Right cardiac atrium (tissue), 5 donors: ENCODE data around the gene WDR89. TPM values are rescaled to one million over a fixed set of nuclear protein-coding genes. Genes with fewer than 3 reads are reported as not detected.
"Not testable (repeated sequence)": the region's sequence is repeated elsewhere in the genome, so short reads cannot be mapped to it uniquely, and the experiment has no call there.

Experiments used
- ATAC-seq, 2 donors: fragments of 200-7000 bp; cut with Tn5 transposase; one replicate each; pipeline versions ENCODE4 v1.8.0 to v1.9.1; 2020; ENCODE audit warnings: moderate library complexity in 2 of 2, mild to moderate bottlenecking in 1 of 2
- DNase-seq, 3 donors: peaks; one replicate each; pipeline ENCODE4 v3.0.0-alpha.2; 2020
- H3K27ac ChIP-seq: one replicate; pipeline ENCODE4 v1.5.1; 2013; ENCODE audit warnings: mild to moderate bottlenecking, low read length, control low read depth, moderate library complexity
- H3K27me3 ChIP-seq: one replicate; pipeline ENCODE4 v1.6.1; 2013; ENCODE audit not compliant: control insufficient read depth, insufficient read depth
- H3K4me1 ChIP-seq: one replicate; pipeline ENCODE4 v1.6.1; 2013; ENCODE audit warnings: low read length; ENCODE audit not compliant: control insufficient read depth, insufficient read depth
- H3K4me3 ChIP-seq: one replicate; pipeline ENCODE4 v1.5.1; 2013; ENCODE audit warnings: low read length, control low read depth
- H3K9me3 ChIP-seq: one replicate; pipeline ENCODE4 v1.6.1; 2013; ENCODE audit warnings: low read length; ENCODE audit not compliant: control insufficient read depth
- WGBS: extraction: QIAGEN DNeasy Blood & Tissue Kit; methylation state at CpG from one replicate; pipeline ENCODE4 v1.1.7; 2013; 5-methylcytosine and 5-hydroxymethylcytosine counted together
- intact Hi-C, 4 donors: fragments of 100-400 bp; cut with DNase I; formaldehyde crosslinking; loops; one replicate each; pipeline versions ENCODE4 v1.11.0 to v1.14.0; 2022 to 2023
- polyA plus RNA-seq: library from polyadenylated mRNA; stranded (reverse); fragments of 200-250 nt; gene quantifications from one replicate; pipeline ENCODE4 v1.2.3, GENCODE V29; 2013
- total RNA-seq, 4 donors: library from RNA; stranded (reverse); fragmentation: NEBNext Ultra II Directional; extraction: Animal tissue kit (Norgen Biotek cat#: 25700); gene quantifications; one replicate each; pipeline ENCODE4 v1.2.1, GENCODE V29; 2021
- donor health status: healthy with polysubstance abuse.
- donor health status: DM: no; HTN: yes; CAD: no.
- donor health status: DM: no; HTN: no; CAD: no.
- donor health status: DM: no; HTN: yes; CAD: no; lungs with severe emphysema.
- donor health status: DM: yes; HTN: yes; CAD: no.

Gene WDR89
- total and polyA plus RNA-seq, 5 donors: 3.2 to 8.8 (median 7.1) TPM

DNA sequence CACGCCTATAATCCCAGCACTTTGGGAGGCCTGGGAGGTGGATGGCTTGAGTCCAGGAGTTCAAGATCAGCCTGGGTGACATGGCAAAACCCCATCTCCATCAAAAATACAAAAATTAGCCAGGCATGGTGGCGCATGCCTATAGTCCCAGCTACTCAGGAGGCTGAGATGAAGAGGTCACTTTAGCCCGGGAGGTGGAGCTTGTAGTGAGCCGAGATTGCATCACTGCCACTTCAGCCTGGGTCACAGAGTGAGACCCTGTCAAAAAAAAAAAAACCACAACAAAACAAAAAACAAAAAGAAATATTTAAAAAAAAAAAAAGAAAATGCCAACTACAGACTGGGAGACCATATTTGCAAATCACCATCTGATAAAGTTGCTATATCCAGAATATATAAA is 17.5 kb downstream of the WDR89 start:
- intact Hi-C loops: loop anchor here in 1 of 4 donors (10.0 kb wide), 1 partner anchor 239 kb away; no protein-coding TSS in a partner anchor

DNA sequence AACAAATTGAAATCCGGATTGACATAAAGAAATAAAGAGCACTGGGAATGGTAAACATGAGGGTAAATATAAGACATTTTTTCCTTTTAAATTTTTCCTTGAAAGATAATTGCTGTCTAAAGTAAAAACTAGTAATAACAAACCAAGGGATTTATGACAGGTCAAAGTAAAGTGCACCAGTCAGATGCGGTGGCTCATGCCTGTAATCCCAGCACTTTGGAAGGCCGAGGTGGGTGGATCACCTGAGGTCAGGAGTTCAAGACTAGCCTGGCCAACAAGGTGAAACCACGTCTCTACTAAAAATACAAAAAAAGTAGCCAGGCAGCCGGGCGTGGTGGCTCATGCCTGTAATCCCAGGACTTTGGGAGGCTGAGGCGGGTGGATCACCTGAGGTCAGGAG is 19.7 kb downstream of the WDR89 start:
- intact Hi-C loops: loop anchor here in 1 of 4 donors (10.0 kb wide), 1 partner anchor 237 kb away; no protein-coding TSS in a partner anchor
- H3K4me1 ChIP-seq, ATAC-seq, H3K27ac ChIP-seq, DNase-seq, H3K27me3 ChIP-seq, H3K9me3 ChIP-seq, H3K4me3 ChIP-seq: not testable (repeated sequence)
- WGBS: 94% methylated on average over 7 of the region's 7 CpGs

More for the DNA sequence above, 17.5 kb downstream of the WDR89 start:
- H3K27ac ChIP-seq: no peak overlapping the region
- DNase-seq: no peak
- ATAC-seq: no peak
- no peaks in the 10 kb centered on the region for H3K27me3 ChIP-seq
- no peaks in the 10 kb centered on the region for H3K9me3 ChIP-seq
- H3K4me3 ChIP-seq: no peak overlapping the region
- WGBS: 95% methylated on average over 4 of the region's 4 CpGs
- H3K4me1 ChIP-seq: no peaks in the 10 kb centered on the region

DNA sequence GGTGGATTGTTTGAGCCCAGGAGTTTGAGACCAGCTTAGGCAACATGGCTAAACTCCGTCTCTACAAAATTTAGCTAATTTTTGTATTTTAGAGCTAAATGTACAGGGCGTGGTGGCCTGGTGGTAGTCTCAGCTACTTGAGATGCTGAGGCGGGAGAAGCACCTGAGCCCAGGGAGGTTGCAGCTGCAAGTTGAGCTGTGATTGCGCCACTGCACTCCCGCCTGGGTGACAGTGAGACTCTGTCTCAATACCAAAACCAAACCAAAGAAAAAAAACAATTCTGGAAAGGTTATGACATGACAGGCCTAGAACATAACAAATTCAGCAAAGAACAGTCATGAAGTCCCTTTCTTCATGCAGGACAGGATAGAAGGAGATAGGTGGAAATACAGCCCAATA is 25.7 kb downstream of the WDR89 start:
- 92% methylated on average over 5 of the region's 5 CpGs for WGBS
- ATAC-seq (no peak), DNase-seq (no peak)
- H3K27me3 ChIP-seq: no peaks in the 10 kb centered on the region
- no peaks in the 10 kb centered on the region for H3K9me3 ChIP-seq
- no peak overlapping the region for H3K4me3 ChIP-seq
- H3K4me1 ChIP-seq: no peaks in the 10 kb centered on the region
- H3K27ac ChIP-seq: no peak overlapping the region
- intact Hi-C loops: no loop called here

DNA sequence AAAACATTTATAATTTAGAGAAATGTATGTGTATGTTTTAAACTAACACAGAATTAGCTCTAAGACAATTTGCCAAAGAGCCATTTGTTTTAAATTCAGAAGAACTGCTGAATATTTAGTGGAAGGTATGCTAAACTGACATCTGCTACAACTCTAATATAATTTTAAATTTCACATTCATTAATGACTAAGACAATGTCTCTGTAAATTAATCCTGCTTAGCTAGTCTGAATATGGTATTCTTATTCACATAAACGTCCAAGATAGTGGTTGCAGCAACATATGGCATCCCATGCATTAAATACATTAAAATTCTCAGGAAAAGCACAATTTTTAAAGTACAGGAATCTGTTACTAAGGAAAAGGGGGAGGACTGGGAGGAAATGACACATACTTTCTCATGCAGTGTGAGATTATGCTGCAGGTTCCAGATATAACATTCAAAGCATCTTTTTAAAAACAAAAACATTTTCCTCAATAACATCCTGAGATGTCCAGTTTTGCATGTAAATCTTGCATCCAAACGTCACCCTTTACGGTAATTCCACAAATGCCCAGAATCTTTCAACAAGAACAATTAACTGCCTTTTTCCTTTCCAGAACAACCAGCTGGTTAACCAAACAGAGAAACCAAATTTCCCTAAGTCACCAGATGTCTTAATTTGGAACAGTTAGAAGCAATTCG is 26.9 kb downstream of the WDR89 start:
- H3K4me3 ChIP-seq: no peak overlapping the region
- H3K27ac ChIP-seq: no peak overlapping the region
- peak in 1 of 2 donors; percentile 81 for ATAC-seq

DNA sequence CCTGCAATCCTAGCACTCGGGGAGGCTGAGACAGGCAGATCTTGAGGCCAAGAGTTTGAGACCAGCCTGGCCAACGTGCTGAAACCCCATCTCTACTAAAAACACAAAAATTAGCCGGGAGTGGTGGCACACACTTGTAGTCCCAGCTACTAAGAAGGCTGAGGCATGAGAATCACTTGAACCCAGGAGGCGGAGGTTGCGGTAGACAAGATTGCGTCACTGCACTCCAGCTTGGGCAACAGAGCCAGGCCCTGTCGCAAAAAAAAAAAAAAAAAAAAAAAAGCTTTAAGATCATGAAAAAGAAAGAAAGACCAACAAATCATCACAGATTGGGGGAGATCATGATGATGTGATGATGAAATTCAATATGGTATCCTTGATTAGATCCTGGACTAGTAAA is 30.6 kb downstream of the WDR89 start:
- DNase-seq (no peak), ATAC-seq (no peak)
- no peaks in the 10 kb centered on the region for H3K9me3 ChIP-seq
- 96% methylated on average over 7 of the region's 7 CpGs for WGBS
- intact Hi-C loops: no loop called here
- no peaks in the 10 kb centered on the region for H3K27me3 ChIP-seq
- no peak overlapping the region for H3K27ac ChIP-seq
- no peak overlapping the region for H3K4me3 ChIP-seq
- H3K4me1 ChIP-seq: no peaks in the 10 kb centered on the region

More for the DNA sequence above, 26.9 kb downstream of the WDR89 start:
- 33% methylated on average over 4 of the region's 4 CpGs for WGBS
- no peaks in the 10 kb centered on the region for H3K4me1 ChIP-seq
- intact Hi-C loops: no loop called here
- H3K27me3 ChIP-seq: no peaks in the 10 kb centered on the region
- no peaks in the 10 kb centered on the region for H3K9me3 ChIP-seq
- no peak for DNase-seq

DNA sequence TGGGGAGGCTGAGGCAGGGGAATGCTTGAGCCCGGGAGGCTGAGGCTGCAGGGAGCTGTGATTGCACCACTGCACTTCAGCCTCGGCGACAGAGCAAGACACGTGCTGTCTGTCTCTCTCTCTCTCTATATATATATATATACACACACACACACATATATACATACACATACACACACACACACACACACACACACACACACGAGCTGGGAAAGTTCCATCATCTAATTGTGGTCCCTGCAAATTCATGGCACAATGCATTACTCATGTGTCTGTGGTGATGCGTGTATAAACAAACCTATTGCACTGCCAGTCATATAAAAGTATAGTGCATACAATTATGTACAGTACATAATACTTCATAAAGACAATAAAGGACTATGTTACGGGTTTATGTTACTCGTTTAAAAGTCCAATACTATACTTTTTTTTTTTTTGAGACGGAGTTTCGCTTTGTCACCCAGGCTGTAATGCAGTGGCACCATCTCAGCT is 36.6 kb downstream of the WDR89 start:
- H3K4me3 ChIP-seq: no peak overlapping the region
- no peak for ATAC-seq
- WGBS: 93% methylated on average over 10 of the region's 10 CpGs
- H3K9me3 ChIP-seq: no peaks in the 10 kb centered on the region
- no peak for DNase-seq
- intact Hi-C loops: no loop called here
- H3K27me3 ChIP-seq: no peaks in the 10 kb centered on the region
- H3K27ac ChIP-seq: no peak overlapping the region
- no peaks in the 10 kb centered on the region for H3K4me1 ChIP-seq

DNA sequence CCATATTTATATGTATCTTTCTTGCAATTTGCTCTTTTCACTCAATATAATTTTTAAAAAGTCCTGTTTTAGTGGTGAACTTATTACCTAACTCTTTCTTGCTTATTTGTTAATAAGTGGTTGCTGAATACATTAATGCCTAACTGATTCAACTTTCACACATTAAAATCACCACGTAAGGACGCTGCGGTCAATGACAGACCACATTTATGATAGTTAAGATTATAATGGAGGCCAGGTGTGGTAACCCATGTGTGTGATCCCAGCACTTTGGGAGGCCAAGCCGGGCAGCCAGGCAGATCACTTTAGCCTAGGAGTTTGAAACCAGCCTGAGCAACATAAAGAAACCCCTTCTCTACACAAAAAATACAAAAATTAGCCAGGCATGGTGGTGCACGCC is 37.0 kb downstream of the WDR89 start:
- no peaks in the 10 kb centered on the region for H3K9me3 ChIP-seq
- H3K4me3 ChIP-seq: no peak overlapping the region
- DNase-seq (no peak), ATAC-seq (no peak)
- no peaks in the 10 kb centered on the region for H3K27me3 ChIP-seq
- WGBS: 96% methylated on average over 5 of the region's 5 CpGs
- H3K27ac ChIP-seq: no peak overlapping the region
- intact Hi-C loops: no loop called here
- H3K4me1 ChIP-seq: no peaks in the 10 kb centered on the region

DNA sequence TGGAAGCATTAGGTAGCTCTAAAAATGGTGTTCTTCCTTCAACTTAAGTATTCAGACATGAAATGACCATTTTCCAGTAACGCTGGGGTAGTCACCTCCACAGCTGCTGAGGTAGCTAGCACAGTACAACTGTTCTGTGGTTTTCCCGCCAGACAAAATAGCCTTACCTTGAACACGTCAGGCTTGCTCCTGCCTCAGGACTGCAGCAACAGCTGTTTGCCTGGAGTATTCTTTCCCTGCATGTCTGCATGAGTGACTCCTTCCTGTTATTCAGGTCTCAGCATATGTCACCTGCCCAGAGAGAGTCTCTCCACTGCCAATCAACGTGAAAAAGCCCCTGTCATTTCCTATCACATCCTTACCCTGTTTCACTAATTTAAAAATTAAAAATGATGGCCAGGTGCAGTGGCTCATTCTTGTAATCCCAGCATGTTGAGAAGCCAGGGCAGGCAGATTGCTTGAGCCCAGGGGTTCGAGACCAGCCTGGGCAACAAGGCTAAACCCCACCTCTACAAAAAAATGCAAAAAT is 37.9 kb downstream of the WDR89 start:
- DNase-seq: no peak
- 92% methylated on average over 5 of the region's 5 CpGs for WGBS
- Histone ChIP-seq H3K9me3 (no peaks in the 10 kb centered on the region), H3K27me3 (no peaks in the 10 kb centered on the region), H3K27ac (no peak overlapping the region), H3K4me1 (no peaks in the 10 kb centered on the region), H3K4me3 (no peak overlapping the region)
- ATAC-seq: no peak
- intact Hi-C loops: no loop called here

DNA sequence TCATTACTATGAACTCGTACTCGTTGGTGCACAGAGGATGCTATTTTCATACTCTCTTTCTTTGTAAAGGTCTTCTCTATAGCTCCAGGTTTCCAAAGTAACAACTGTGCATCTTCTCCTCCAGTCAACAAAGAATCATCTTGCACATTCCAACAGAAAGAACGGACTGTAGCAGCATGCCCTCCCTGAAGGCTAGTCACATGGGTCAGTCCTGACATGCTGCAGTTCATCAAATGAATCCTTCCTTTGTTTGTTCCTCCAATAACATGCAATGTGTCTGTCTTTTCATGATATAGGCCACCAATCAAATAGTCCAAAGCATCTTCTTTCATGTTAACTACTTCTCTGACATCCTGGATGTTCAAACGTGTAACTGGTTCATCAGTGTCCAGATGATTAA is 42.9 kb downstream of the WDR89 start:
- Histone ChIP-seq H3K9me3 (no peaks in the 10 kb centered on the region), H3K4me3 (no peak overlapping the region), H3K27me3 (no peaks in the 10 kb centered on the region), H3K27ac (no peak overlapping the region), H3K4me1 (no peaks in the 10 kb centered on the region)
- intact Hi-C loops: no loop called here
- no peak for DNase-seq
- WGBS: 88% methylated on average over 4 of the region's 4 CpGs
- ATAC-seq: no peak

DNA sequence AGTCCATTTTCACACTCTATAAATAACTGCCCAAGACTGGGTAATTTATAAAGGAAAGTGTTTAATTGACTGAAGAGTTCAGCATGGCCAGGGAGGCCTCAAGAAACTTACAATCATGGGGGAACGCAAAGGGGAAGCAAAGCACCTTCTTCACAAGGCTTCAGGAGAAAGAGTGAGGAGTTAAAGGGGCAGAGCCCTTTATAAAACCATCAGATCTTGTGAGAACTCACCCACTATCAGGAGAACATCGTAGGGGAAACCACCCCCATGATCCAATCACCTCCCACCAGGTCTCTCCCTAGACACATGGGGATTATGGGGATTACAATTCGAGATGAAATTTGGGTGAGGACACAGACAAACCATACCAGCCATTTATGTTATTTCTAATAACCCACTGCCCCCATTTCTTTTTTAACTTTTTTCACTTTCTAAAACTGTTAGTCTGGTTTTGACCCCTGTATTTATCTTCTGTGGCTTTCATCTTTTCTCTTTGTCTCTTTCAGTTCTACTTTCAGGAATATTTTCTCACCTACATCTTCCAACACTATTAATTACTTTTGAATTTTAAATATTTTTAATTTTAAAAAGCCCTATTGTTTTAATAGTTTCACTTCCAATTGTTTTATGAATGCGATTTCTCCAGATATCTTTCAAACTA is 44.5 kb downstream of the WDR89 start:
- intact Hi-C loops: no loop called here
- Histone ChIP-seq H3K9me3 (no peaks in the 10 kb centered on the region), H3K27me3 (no peaks in the 10 kb centered on the region), H3K4me3 (no peak overlapping the region), H3K27ac (no peak overlapping the region), H3K4me1 (no peaks in the 10 kb centered on the region)
- no peak for ATAC-seq
- DNase-seq: no peak
- WGBS: 94% methylated on average over 4 of the region's 4 CpGs
